GM21367 (cell line): ENCODE data around the gene CFAP92.

ENCODE experiments used
- ATAC-seq: cut with Tn5 transposase; IDR thresholded peaks from one replicate; pipeline ENCODE4 v1.9.1; 2021; ENCODE audit not compliant: unreplicated experiment

Gene CFAP92

GRCh38 chr3:128993461-128994172, at the start of gene CFAP92:
Gene CFAP92, minus strand, starts transcription at chr3:128994076. Its CDS starts 772 bp downstream, at chr3:128993304.
- peak; percentile 86 for ATAC-seq

GRCh38 chr3:129040579-129041300, 46.9 kb upstream of the CFAP92 start:
- no peak for ATAC-seq

- no peak for ATAC-seq
Measured at GRCh38 chr3:129040039-129040336, 46.1 kb upstream of the CFAP92 start.

- no peak for ATAC-seq
Measured at GRCh38 chr3:129039271-129040038, 45.6 kb upstream of the CFAP92 start.

- no peak for ATAC-seq
Measured at GRCh38 chr3:129038121-129038855, 44.4 kb upstream of the CFAP92 start.

GRCh38 chr3:129037093-129037419, 43.2 kb upstream of the CFAP92 start:
- ATAC-seq, result no peak

- ATAC-seq, result no peak
Measured at GRCh38 chr3:129036222-129037092, 42.6 kb upstream of the CFAP92 start.

- no peak for ATAC-seq
Measured at GRCh38 chr3:129035360-129036221, 41.7 kb upstream of the CFAP92 start.

GRCh38 chr3:129034642-129035041, 40.8 kb upstream of the CFAP92 start:
- ATAC-seq, result no peak

GRCh38 chr3:129033633-129034321, 39.9 kb upstream of the CFAP92 start:
- no peak for ATAC-seq

- no peak for ATAC-seq
Measured at GRCh38 chr3:129033151-129033550, 39.3 kb upstream of the CFAP92 start.

GRCh38 chr3:129032716-129033115, 38.8 kb upstream of the CFAP92 start:
- no peak for ATAC-seq

- ATAC-seq, result no peak
Measured at GRCh38 chr3:129031476-129032215, 37.8 kb upstream of the CFAP92 start.

GRCh38 chr3:129030611-129031010, 36.7 kb upstream of the CFAP92 start:
- no peak for ATAC-seq

GRCh38 chr3:129028866-129029265, 35.0 kb upstream of the CFAP92 start:
- ATAC-seq, result no peak

GRCh38 chr3:129027544-129027880, 33.6 kb upstream of the CFAP92 start:
- no peak for ATAC-seq

GRCh38 chr3:129026728-129027543, 33.1 kb upstream of the CFAP92 start:
- peak; percentile 98 for ATAC-seq
